ENCODE data around the gene CDH4. TPM values are rescaled to one million over a fixed set of nuclear protein-coding genes. Genes with fewer than 3 reads are reported as not detected.
A peak's percentile ranks its signal among the peaks of the same experiment; 100 is the strongest.

Gene CDH4
- total RNA-seq, 1 donor from 2014 or later = 0.06 TPM

GRCh38 chr20:61847420-61847748, 595.3 kb downstream of the CDH4 start:
- intact Hi-C loops (cut with DNase I) = no loop called here
- no peaks in the 10 kb centered on the region for H3K9me3 ChIP-seq
- TF ChIP-seq CTCF (IDR thresholded peaks at IDR 0.05) = no peak
- H3K36me3 ChIP-seq = no peaks in the 10 kb centered on the region
- H3K27me3 ChIP-seq (ENCODE audit: low read depth) = peaks cover 27% of the 10 kb centered on the region
- no peak overlapping the region for H3K27ac ChIP-seq
- peak; percentile 8 for DNase-seq
- no peak overlapping the region for H3K4me3 ChIP-seq
- H3K4me1 ChIP-seq = no peaks in the 10 kb centered on the region
- ATAC-seq = no peak

GRCh38 chr20:61847986-61848385, 595.9 kb downstream of the CDH4 start:
- no peak for ATAC-seq
- intact Hi-C loops (cut with DNase I) = no loop called here
- no peaks in the 10 kb centered on the region for H3K36me3 ChIP-seq
- peak; percentile 22 for DNase-seq
- H3K27ac ChIP-seq = no peak overlapping the region
- peaks cover 27% of the 10 kb centered on the region for H3K27me3 ChIP-seq (ENCODE audit: low read depth)
- H3K9me3 ChIP-seq = no peaks in the 10 kb centered on the region
- no peak for TF ChIP-seq CTCF (IDR thresholded peaks at IDR 0.05)
- H3K4me3 ChIP-seq = no peak overlapping the region
- no peaks in the 10 kb centered on the region for H3K4me1 ChIP-seq

DNA sequence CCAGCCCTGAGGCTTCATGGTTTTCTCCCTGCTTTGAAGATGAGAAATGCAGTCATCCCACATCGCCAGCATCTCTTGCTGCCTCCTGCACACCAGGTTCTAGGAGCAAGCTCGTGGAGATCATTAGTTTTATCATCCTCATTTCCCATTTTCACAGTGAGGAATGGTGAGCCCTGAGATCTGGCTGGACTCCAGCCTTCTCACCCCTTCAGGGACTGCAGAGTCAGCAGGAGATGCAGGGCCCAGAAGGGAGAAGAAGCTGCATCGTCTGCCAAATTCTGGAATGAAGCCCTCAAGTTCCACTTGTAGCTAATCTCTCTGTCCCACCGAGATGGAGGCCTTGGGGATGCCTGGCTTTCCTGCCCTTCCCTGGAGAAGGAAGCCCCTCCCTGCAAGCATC, 596.8 kb downstream of the CDH4 start:
- no peak for TF ChIP-seq CTCF (IDR thresholded peaks at IDR 0.05)
- H3K27me3 ChIP-seq (ENCODE audit: low read depth) = peaks cover 27% of the 10 kb centered on the region
- intact Hi-C loops (cut with DNase I) = no loop called here

GRCh38 chr20:61849376-61849775, 597.3 kb downstream of the CDH4 start:
- H3K4me3 ChIP-seq = no peak overlapping the region
- no peaks in the 10 kb centered on the region for H3K36me3 ChIP-seq
- intact Hi-C loops (cut with DNase I) = no loop called here
- H3K4me1 ChIP-seq = no peaks in the 10 kb centered on the region
- TF ChIP-seq CTCF (IDR thresholded peaks at IDR 0.05) = no peak
- ATAC-seq = no peak
- H3K27ac ChIP-seq = no peak overlapping the region
- no peaks in the 10 kb centered on the region for H3K9me3 ChIP-seq
- H3K27me3 ChIP-seq (ENCODE audit: low read depth) = peaks cover 27% of the 10 kb centered on the region
- no peak for DNase-seq

More for the DNA sequence above, 596.8 kb downstream of the CDH4 start:
- Histone ChIP-seq H3K4me1 (no peaks in the 10 kb centered on the region), H3K27ac (no peak overlapping the region), H3K4me3 (no peak overlapping the region), H3K9me3 (no peaks in the 10 kb centered on the region), H3K36me3 (no peaks in the 10 kb centered on the region)
- ATAC-seq (no peak), DNase-seq (no peak)

GRCh38 chr20:61849822-61850221, 597.8 kb downstream of the CDH4 start:
- Histone ChIP-seq H3K36me3 (no peaks in the 10 kb centered on the region), H3K9me3 (no peaks in the 10 kb centered on the region), H3K4me3 (no peak overlapping the region), H3K27me3 (ENCODE audit: low read depth) (peaks cover 27% of the 10 kb centered on the region), H3K27ac (no peak overlapping the region), H3K4me1 (no peaks in the 10 kb centered on the region)
- intact Hi-C loops (cut with DNase I) = no loop called here
- no peak for DNase-seq
- TF ChIP-seq CTCF (IDR thresholded peaks at IDR 0.05) = no peak
- no peak for ATAC-seq

GRCh38 chr20:61850457-61850856, 598.4 kb downstream of the CDH4 start:
- intact Hi-C loops (cut with DNase I) = no loop called here
- no peak for TF ChIP-seq CTCF (IDR thresholded peaks at IDR 0.05)
- DNase-seq = no peak
- Histone ChIP-seq H3K36me3 (no peaks in the 10 kb centered on the region), H3K4me1 (no peaks in the 10 kb centered on the region), H3K27ac (no peak overlapping the region), H3K27me3 (ENCODE audit: low read depth) (peaks cover 26% of the 10 kb centered on the region), H3K4me3 (no peak overlapping the region), H3K9me3 (no peaks in the 10 kb centered on the region)
- no peak for ATAC-seq
